Stimulated activated CD8-positive, alpha-beta memory T cell treated with anti-CD3 and anti-CD28 coated beads, Interleukin-7, amount 100 ng/mL, for 24 hours (primary cell): ENCODE data around the gene FAM156B.
"Not testable (repeated sequence)": the region's sequence is repeated elsewhere in the genome, so short reads cannot be mapped to it uniquely, and the experiment has no call there.

Experiments
- DNase-seq: peaks from one replicate; pipeline ENCODE4 v3.0.0-alpha.2; 2020; ENCODE audit warnings: low read depth

FAM156B gene, protein sequence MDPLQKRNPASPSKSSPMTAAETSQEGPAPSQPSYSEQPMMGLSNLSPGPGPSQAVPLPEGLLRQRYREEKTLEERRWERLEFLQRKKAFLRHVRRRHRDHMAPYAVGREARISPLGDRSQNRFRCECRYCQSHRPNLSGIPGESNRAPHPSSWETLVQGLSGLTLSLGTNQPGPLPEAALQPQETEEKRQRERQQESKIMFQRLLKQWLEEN

DNA sequence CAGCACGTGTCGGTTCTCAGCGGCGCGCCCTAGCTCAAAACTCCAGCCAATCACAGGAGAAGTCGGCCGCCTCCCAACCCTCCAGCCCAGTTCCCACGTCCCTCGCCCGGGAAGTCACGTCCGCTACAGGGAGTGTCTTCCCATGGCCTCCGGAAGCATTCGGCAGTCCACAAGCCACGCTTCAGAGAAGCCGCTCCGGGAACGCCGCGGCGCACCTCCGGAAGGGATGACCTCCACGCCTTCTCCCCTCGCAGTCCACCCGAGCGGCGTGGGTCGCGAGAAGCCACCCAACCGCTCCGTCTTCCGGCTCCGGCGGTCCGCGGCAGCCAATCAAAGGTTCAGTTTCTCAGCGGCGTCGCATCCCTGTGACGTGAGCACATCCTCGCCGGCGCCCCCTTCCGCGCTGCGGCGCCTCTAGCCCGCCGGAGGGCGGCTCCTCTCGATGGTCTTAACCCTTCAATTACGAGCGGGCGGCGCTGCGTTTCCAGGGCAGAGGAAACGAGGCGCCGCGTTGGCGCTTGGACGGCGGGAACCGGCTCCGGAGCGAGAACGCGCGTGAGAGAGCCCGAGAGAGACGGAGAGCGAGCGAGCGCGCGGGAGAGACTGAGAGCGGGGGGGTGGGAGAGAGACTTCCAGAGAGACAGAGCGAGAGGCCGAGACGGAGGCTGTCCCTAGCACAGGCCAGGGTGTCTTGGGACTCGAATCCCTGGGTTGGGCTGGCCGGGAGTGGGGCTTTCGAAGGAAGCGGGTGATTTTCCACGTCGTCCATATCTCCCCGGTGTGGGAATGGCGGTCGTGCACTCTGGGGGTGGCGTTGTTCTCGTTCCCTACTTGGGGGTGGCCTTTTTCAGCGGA is at the start of gene FAM156B:
Gene FAM156B (plus strand): TSS at position 476 of the 855 bp plus-strand sequence. CDS start 9,896 bp downstream, outside the sequence.
- DNase-seq = not testable (repeated sequence)

DNA sequence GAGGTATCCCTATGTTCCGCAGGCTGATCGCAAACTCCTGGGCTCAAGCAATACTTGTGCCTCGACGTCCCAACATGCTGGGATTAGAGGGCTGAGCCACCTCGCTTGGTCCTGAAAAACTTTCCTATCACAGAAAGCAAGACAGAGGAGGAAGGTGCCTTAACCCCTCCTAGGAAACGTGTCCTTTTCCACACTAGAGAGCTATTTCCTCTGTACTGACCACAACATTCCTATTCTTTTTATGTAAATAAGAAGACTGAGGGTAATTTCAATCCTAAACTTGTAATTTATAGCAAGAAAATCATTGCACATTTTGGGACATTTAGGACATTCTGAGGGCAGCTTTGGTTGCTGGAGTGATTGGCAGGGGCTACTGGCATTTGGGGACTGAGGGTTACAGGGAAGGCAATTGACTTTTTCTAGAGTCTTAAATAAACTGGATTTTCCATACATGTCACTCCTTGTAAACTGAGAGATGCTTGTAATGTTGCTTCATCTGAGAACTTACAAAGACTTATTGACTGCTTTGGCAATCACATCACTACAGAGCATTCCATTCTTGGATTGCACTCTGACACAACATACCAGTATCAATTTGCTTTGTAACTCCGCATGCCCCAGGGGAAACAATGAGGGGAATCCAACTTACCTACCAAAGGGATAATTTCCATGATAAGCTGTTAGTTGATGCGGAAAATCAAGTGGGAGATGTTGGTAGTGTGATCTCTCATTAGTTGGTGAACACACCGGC is 44.8 kb upstream of the FAM156B start:
- DNase-seq = no peak

DNA sequence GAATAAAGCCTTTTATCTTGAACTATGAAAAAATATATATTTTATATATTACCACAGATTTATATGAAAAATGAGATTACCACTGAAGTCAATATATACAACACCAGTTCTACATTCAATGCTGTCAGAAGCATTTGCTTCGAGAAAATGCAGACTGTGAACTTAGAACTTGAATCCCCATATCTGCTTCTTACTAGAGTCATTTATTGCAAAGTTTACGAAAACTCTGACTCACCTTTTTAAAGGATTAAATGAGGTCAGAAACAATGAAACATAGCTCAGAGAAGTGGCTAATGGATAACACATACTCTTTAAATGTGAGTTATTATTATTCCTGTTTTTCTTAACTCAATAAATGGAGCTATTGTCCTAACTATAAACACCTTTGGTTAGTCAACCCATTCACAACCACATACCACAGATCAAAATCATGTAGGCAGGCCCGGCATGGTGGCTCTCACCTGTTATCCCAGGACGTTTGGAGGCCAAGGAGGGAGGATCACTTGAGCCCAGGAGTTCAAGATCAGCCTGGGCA is 40.1 kb upstream of the FAM156B start:
- not testable (repeated sequence) for DNase-seq

DNA sequence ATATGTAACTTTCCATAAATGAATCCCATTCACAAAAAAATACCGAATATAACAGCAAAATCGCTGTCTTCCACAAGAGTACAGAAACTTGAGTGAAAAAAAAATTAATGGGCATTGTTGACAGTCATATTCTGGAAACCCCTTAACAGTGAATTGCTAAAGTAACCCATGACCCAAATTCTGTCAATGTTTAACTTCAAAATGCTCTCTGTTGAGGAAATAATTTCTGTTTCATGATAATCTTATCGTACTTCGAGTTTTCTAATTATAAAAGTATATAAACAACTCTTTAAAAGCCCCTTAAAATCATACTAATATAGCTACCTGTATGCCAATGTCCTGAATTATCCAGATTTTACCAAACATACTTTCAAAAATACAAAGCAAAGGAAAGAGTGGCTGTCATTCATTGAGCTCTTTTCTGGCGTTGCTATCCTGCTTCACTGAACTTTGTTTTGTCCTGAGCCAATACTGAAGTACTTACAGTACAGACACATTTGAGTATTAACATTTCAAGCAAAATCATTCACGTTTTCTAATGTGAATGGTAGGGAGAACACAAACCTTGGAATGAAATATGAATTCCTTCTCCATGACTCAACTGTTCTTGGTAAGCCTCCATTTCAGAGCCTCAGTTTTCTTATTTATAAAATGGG is 31.7 kb upstream of the FAM156B start:
- DNase-seq = no peak

DNA sequence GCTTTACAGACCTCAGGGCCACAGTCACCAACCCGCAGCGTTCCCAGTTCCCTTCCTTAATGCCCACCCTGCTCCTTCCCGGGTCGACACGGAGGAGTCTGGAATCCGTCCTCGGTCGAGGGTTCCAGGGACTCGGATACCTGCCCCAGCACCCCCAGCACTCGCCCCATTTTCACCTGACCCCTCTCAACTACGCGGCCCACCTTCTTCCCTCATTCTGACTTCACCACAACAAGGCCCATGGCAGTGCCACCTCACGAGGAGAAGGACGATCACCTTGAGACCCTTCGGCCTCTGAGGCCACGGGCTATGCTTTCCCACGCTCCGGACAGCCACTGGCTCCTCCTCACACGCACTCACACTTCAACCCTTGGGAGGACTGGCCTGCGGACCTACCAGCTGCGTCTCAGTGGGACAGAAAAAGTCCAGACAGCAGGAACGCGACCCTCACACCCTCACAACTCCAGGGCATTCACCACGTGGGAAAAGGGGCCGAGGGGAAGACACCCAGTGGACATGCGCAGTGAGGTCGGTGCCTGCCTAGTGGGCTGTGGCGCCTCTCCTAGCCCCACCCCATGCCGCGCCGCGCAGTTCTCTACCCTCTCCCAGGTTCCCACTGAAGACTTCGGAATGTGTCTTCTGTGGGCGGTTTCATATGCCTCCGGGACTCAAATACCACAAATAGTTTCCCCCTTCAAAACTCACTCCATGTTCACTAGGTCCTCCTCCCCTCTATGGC is 29.4 kb upstream of the FAM156B start, which contains the start of gene XAGE3:
Gene XAGE3 (minus strand): TSS at position 474 of the 739 bp plus-strand sequence. CDS start 950 bp downstream, outside the sequence.
- no peak for DNase-seq

DNA sequence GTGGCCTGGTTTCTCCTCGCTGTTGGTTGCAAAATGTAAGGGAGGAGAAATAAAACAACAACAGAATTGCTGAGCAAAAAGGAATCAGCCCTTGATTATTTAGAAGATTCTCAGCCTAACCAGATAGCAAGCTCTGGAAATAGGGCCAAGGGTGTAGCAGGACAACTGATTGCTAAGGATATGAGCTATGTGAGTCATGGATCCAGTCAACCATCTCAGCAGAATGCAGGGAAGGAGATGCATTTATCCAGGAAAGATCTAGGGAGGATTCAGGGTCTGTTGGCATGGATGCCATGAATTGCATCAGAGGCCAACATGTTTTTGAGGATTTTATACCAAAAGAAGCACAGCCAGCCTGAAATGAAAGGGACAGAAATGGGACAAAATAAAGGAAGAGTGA is 27.1 kb upstream of the FAM156B start:
- no peak for DNase-seq

DNA sequence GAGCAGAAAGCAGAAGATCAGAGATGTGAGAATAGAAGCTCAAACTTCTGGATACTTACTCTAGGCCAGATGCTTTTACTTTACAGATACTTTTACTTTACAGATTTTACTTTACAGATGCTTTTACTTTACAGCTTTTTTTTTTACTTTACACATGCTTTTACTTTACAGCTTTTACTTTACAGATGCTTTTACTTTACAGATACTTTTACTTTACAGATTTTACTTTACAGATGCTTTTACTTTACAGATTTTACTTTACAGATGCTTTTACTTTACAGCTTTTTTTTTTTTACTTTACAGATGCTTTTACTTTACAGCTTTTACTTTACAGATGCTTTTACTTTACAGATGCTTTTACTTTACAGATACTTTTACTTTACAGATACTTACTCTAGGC is 23.3 kb upstream of the FAM156B start:
- DNase-seq = not testable (repeated sequence)

DNA sequence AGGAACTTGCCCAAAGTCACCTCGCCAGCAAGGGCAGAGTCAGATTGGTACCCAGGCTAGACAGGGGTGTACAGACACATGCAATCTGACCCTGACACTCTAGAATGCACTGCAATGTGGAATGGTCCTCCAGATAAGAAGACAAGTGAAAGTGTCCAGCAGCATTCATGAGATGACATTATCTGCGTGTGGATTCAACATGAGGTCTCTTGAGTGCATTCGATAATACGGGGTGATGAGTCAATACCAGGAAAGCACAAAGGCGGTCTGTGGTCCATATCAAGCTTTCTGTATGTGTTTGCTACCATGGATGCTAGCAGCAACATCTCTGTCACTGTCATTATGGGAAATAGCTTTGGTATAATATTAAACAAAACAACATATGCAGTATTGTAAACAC is 22.5 kb upstream of the FAM156B start:
- DNase-seq = no peak

DNA sequence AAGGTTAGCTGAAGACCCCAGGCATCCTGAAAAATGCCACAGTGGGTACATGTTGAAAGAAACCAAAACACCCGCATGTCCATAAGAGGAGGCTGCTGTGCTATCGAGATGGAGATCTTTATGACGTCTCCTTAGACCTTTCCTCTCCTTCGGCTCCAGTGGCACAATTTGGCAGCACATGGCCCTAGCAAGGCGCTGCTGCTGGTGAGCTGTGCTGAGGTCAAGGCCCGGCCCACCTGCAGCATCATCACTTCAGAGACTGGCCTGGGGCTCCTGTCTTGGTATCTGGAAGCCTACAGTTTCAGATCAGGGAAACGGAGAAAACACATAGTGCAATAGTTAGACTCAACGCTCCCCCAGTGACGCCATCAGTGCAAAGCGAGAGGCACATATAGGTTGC is 21.7 kb upstream of the FAM156B start:
- not testable (repeated sequence) for DNase-seq

DNA sequence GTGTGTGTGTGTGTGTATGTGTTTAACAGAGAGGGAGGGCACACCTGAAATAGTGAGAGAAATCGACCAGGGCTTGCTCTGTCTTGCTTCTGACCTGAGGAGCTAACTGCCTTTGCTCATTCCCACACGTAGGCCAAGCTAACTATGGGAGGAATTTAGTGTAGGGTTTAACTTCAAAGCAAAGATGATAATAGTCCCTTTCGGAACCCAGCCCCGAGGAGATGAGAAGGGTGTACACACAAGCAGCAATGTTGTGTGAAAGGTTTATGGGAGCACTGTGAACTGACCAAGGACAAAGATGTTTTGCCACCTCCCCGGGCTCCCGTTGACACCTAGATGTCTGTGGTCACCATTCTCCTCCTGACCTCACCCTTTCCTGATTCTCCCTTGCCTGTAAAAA is 20.7 kb upstream of the FAM156B start:
- not testable (repeated sequence) for DNase-seq

DNA sequence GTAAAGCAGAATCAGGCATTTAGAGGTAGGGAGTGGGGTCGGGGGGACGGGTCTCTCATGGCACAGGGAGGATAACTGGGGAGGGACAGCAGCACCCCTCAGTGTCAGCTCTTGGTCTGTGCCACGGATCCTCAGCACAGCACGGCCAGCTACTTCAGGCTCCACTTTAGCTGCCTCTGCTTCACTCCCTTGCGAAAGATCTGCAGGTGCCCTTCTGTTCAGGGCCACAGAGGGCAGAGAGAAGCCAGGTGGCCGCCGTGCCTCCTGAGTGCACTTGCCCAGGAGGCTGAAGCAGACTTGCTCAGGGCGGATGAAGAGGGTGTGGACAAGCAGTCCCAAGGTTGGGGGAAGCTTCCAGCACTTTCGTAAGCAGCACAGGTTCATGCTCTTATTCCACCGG is 9.7 kb upstream of the FAM156B start:
- DNase-seq = not testable (repeated sequence)

DNA sequence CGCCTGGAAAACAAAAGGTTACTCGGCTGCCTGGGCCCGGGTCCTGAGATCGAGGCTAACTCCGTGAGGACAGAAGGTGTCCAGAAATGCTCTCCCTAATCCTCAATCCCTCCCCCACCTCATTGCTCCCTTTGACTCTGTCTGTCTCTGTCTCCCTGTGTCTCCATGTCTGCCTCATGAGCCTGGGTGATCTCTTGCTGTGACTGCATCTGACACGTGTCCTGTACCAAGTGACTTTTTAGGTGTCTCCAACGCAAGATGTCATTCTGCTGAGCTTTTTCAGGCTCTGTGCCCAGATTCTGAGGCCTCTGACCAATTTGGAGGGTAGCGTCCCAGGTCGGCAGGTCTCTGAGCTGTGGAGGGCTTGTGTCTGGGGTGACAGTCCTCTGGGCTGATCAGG is 9.0 kb upstream of the FAM156B start:
- DNase-seq = not testable (repeated sequence)

DNA sequence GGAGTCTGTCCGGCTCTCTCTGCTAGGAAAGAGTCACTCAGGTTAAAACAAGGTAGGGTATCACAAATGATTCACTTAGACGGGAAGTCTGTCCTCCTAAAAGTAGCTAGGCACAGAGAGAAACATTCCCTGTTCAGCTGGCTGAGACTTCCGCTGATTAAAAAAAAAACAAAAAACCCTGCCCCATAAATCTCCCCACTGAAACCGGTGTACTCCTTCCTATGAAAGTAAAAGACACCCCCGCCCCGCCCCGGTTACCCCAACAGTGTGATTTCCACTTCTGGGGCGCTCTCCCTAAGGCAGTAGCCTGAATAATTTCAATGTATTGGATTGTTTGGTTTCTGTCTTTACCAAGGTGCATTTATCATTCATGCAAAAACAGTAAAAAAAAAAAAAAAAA is 692 bp upstream of the FAM156B start:
- not testable (repeated sequence) for DNase-seq

DNA sequence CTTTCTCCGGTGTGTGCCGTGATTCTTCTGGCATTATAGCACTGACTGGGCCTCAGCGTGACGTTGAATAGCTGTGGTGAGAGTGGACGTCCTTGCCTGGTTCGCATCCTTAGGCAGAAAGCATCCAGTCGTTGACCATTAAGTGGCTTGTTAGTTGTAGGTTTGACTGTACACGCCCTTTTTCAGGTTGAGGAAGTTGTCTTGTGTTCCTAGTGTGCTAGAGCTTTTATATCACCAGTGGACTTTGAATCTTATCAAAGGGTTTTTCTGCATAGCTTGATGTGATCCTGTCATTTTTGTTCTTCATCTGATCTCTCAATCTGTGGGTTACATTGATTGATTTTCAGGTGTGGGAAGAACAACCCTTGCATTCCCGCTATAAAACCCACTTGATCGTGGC is 8.4 kb downstream of the FAM156B start:
- not testable (repeated sequence) for DNase-seq

DNA sequence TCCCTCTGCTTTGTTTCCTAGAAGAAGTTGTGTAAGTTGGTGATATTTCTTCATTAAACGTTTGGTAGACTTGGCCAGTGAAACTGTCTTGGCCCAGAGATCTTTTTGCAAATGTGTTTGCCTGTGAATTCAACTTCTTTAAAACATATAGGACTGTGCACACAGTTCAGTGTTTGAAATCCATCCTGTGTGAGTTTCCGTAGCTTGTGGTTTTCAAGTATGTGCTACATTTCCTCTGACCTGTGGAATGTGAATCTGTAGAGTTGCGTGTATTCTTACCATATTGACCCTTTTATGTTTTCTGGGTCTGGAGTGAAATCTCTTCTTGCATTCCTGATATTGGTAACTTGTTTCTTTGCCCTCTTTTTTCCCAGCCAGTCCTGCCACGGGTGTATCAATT is 8.9 kb downstream of the FAM156B start:
- not testable (repeated sequence) for DNase-seq

DNA sequence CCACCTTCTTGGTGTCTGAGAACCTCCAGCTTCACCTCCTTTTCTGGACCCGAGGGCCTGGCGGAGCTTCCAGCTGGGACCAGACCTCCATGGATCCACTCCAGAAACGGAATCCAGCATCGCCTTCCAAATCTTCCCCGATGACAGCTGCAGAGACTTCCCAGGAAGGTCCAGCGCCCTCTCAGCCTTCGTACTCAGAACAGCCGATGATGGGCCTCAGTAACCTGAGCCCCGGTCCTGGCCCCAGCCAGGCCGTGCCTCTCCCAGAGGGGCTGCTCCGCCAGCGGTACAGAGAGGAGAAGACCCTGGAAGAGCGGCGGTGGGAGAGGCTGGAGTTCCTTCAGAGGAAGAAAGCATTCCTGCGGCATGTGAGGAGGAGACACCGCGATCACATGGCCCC is 10.0 kb downstream of the FAM156B start:
- not testable (repeated sequence) for DNase-seq

DNA sequence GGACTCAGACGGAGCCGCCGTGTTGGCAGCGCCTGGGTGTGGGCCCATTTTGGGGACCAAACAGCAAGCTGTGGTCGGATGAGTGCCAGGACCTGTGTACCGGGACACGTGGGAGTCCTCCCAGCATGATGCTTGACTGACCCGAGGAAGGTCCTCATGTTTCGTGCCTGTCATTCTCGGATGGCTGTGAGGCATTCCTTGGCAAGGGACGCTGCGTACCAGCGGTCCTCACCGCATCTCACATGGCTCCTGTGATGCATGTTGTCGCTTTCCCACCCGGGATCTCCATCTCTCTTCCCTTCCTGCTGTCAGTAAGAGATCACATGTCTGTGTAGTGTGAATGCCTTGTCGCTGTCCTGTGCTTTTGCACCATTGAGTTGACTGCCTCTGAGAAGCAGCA is 10.8 kb downstream of the FAM156B start:
- DNase-seq = not testable (repeated sequence)

DNA sequence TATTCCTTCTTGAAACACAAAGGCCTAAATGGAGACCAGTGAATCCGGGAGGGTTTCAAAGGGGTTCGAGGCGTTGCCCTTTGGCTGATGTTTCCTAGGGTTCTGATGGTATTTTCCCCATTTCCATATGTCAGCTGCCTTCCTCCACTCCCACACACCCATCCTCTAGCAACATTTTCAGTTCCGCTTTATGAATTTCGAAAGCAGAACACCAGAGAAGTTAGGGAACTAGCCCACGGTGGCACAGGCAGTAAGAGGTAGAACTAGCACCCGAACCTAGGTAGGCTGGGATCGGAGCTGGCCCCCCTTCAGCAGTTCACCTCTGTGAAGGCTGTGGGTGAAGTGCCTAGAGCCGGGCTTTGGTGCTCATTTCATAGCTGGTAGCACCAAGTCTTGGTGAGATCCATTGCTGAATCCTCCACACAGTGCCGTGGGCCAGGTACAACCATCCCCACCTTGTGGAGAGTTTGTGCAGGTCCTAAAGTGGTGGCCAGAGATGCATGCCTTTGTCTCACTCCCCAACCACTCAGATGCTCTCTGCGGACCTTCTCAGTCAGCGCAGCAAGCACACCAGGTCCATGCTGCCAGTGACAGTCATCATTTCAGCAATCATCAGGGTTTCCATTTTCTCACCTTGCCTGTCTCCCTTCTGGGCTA is 12.3 kb downstream of the FAM156B start:
- not testable (repeated sequence) for DNase-seq

DNA sequence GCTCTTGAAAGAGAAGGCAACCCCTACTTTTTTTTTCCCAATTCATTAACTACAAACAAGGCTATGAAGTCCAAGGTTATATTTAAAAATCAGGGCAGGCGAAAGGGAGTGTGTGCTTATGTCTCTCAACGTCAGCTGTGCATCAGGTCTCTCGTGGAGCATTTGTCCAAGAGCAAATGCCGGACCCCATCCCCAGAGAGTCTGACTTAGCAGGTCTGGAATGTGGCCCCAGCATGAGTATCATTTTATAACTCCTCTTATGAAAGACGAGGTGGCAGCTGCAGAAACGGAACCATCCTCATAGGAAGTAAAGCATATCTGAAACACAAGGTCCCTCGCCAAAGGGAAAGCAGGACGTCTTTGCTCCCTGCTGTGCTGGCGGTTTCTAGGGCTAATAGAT is 16.6 kb downstream of the FAM156B start:
- DNase-seq = not testable (repeated sequence)

DNA sequence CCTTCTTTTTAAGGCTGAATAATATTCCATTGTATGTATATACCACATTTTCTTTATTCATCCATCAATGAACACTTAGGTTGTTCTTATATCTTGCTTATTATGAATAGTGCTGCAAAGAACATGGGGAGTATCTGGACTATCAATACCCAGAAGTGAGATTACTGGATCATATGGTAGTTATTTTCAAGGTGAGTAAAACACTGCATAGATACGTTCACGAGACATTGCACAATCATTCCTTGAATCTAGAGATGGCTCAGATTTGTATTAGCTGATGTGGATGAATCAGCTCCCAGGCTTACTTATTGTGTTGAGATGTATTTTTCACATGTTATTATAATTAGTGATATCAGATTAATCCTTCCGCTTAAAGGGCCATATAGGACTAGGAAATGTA is 17.6 kb downstream of the FAM156B start:
- not testable (repeated sequence) for DNase-seq
